SKM-1 (cell line): ENCODE data around the gene ADARB2.
"Not testable (repeated sequence)": the region's sequence is repeated elsewhere in the genome, so short reads cannot be mapped to it uniquely, and the experiment has no call there.

Experiments used
- DNase-seq: peaks from one replicate; lab custom pipeline; 2025; ENCODE audit not compliant: unreplicated experiment; lab: John Stamatoyannopoulos, UW

ADARB2 gene

GRCh38 chr10:1362589-1363445 is 374.5 kb downstream of the ADARB2 start:
- no peak for DNase-seq

DNA sequence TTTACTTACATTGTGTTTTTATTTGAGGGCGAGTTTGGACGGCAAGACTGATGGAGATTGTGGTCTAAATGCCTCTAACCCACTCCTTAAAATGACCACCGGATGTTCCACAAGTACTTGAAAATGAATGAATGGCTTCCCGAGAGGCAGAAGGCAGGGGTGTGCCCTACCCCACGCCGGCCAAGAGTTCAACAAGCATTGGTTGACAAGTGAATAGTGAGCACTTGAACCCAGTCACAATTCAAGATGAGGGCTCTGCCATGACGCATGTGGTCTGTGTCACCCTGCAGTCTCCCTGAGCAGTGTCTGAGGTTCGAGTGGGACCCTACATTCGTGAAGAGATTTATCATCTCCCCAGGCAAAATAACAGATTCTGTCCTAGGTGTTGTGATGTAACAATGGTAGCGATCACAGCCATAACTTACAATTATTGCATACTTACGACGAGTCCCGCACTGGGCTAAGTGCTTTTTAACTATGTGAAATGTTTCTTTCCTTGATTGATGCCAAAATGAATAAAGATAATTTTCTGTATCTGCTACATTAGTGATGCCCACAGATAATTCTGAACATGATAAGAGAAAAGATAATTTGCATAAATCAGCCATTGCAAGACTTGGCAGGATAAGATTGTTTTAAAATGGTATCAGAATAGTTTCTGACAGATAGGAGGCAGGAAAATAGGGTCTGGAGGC is 375.8 kb downstream of the ADARB2 start:
- DNase-seq = no peak

GRCh38 chr10:1360558-1361164 is 376.7 kb downstream of the ADARB2 start:
- DNase-seq = no peak

DNA sequence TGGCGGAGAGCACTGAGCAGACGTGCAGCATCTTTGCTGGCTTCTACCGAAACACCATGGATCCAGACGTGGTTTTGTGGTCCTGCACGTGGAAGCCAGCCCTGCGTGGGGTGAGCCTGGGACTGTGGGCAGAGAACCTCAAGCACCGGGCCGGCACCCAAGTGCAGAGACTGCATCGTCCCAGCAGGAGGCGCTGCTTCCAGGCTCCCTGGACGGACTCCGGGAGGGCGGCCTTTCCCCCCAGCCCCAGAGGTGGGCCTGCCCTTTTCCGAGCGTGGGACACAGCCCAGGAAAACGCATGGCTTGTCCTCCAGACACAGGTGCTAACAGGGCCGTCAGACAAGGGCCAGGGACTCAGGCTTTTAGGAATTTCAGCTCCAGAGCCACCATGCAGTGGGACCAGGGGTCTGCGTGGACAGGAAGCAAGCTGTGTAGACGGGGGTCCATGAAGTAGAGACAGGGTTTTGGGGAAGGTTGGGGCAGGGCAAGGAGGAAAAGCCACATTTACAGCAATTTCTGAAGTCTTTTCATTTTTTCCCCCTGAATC is 377.2 kb downstream of the ADARB2 start:
- no peak for DNase-seq

DNA sequence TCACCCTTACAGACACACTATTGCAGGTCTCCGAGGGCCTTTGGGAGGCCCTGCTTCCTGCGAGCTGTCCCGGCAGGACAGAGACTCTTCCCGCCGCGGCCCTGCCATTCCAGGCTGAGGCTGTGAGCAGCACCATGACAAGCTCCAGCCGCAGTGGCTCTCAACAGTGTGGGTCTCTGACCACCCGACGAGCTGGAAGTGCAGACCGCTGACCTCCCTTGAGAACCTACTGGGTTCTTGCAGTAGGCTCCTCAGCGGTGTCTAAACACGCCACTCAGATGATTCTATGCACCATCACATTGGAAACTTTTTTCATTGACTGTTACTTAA is 377.7 kb downstream of the ADARB2 start:
- DNase-seq = no peak

- no peak for DNase-seq
Observed at GRCh38 chr10:1358860-1359625, 378.3 kb downstream of the ADARB2 start.

DNA sequence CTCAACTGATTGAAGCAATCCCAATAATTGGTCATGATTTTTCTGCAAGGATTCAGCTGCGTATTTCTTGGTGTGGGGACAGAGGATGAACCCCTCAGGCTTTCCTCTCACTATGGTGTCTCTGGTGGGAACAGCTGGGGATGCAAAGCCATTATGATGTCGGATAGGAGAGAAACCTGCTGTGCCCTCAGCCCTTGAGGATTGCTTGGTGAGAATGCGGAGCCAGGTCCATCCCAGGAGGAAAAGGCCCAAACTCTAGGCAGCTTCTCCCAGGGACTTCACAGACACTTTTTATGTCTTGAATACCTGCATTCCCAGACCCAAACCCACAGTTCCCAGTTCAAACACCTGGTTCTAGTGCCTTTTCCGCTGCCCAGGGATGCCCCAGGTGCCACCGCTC is 379.2 kb downstream of the ADARB2 start:
- no peak for DNase-seq

GRCh38 chr10:1356349-1356748 is 381.0 kb downstream of the ADARB2 start:
- no peak for DNase-seq

GRCh38 chr10:1354809-1355710 is 382.3 kb downstream of the ADARB2 start:
- DNase-seq = no peak

- DNase-seq = not testable (repeated sequence)
Observed at GRCh38 chr10:1352296-1352695, 385.0 kb downstream of the ADARB2 start.

DNA sequence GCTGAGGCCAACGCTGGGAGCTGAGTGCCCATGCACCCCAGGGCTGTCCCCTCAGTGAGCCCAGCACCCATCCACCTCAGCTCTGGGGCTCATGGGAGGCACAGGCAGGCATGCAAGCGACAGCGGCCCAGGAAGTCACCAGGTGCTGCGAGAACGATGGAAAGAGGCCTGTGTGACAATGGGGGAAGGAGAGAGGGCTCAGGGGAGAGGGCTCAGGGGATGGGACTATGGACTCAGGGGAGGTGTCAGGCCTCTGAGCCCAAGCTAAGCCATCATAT is 388.6 kb downstream of the ADARB2 start:
- DNase-seq = no peak

- no peak for DNase-seq
Observed at GRCh38 chr10:1347962-1348772, 389.2 kb downstream of the ADARB2 start.

DNA sequence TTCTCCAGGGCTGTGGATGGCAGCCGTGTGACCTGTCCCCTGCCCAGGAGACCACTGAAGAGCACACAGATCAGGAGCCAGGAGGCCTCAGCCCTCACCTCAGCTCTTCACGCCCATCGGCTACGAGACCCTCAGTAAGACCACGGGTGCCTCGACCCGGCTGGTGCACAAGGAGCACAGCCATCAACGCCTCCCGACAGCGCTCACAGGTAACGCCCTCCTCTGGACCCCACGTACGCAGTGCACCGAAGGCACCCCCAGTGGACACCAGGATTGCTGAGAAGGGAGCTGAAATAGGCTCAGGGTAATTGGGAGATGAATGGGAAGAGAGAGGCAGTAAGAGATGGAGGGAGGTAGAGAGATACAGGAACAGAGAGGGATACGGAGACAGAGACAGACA is 389.8 kb downstream of the ADARB2 start:
- no peak for DNase-seq

DNA sequence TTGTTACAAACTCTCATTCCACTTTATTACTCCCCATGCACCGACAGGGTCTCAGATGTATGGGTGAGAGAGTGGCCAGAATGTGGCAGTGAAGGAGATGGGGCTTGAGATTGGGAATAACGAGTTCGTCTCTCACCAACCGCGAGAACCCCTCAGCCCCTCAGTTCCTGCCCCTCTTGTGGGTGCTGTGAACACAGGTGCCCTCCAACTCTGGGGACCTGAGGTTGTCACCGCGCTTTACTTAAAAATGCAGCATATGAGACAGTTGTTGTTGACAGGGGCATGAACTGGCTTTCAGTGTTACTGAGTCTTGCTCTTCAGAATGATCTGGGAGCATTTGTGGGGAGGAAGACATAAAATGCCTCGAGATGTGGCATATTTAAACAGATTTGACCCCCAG is 391.1 kb downstream of the ADARB2 start:
- no peak for DNase-seq

DNA sequence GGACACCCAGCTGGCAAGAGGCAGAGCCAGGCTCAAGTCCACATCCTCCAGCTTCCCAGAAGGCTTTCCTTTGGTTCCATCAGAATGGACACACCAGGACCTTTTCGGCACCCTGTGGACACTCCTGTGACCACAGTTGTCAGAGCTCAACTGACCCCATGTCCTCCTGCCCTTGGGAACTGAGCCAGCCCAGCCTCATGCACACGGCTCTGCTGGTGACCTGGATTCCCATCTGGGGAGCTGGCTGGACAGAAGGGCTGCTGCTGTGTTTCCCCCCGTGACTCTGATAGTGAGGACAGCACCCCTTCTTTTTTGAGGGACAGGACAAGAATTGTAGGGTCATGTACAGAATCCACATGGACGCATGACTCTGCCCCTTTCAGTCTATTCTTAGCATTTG is 392.0 kb downstream of the ADARB2 start:
- DNase-seq = no peak

DNA sequence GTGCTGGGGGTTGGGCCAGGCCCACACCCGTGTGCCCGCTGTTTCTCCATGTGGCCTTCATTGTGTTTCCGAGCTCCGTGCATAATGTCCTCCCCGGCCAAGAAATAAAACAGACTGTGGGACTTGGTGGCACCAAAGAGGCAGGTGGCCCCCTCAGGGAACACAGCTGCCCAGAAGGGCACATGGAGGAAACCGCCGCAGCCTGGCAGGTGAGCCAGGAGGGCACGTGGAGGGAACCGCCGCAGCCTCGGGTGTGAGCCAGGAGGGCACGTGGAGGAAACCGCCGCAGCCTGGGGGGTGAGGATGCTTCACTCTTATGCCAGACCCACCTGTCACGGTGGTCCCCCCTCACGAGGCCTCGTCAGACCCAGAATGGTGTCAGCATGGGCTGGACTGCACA is 392.5 kb downstream of the ADARB2 start:
- no peak for DNase-seq

DNA sequence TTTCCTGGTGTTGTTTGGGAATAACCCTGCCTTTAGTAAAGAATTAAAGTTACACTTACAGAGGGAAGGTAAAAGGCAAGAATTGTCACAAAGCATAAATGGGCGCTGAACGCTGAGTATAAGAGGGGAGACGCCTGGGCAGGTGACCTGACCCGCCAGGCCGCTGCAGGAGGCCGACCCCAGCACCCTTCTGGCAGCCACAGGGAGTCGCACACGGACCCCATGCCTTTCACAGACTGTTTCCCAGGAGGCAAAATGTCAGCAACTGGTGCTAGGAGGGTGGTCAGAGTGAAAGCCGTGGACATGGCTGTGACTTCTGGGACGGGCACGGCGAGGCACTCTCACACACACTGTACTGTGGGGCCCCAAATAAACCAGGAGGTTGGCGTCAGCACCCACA is 392.9 kb downstream of the ADARB2 start:
- DNase-seq = no peak

DNA sequence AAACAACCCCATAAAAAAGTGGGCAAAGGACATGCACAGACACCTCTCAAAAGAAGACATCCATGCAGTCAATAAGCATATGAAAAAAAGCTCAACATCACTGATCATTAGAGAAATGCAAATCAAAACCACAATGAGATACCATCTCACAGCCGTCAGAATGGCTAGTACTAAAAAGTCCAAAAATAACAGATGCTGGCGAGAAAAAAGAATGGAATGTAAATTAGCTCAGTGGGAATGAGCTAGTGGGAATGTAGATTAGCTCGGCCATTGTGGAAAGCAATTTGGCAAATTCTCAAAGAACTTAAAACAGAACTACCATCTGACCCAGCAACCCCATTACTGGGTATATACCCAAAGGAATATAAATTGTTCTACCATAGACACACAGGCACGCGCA is 394.1 kb downstream of the ADARB2 start:
- DNase-seq = no peak

- DNase-seq = not testable (repeated sequence)
Observed at GRCh38 chr10:1341052-1341451, 396.3 kb downstream of the ADARB2 start.

DNA sequence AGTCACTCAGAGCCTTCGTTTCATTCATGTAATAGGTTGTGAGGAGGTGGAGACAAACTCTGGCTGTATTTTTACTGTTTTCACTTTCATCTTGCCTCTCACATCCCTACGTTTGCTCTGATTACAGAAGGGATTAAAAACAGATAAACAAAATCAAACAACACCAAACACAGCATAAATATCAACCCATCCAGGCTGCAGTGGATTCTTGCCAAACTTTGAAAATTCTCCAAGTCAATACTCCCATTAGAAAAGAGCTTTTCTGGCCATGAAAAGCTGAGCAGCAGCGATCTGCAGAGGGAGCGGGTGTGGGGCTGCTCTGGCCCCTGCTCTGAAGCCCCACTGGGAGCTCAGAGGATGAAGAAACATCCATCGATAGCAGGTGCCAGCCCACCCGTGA is 397.9 kb downstream of the ADARB2 start:
- DNase-seq = no peak
